H1 (cell line): ENCODE measurements around the gene TMEM225B. TPM values are rescaled to one million over a fixed set of nuclear protein-coding genes. Genes with fewer than 3 reads are reported as not detected.

ENCODE experiments used
- CTCF ChIA-PET: fragments of 300-600 bp; sonication (Branson Sonifier 250); formaldehyde crosslinking; loops from one replicate; lab custom pipeline; 2021; ENCODE audit not compliant: partially characterized antibody; lab: Charles Lee
- POLR2A ChIA-PET: fragments of 300-600 bp; sonication (Branson Sonifier 250); formaldehyde crosslinking; loops from one replicate; lab custom pipeline; 2021; ENCODE audit warnings: inconsistent platforms; ENCODE audit not compliant: partially characterized antibody; lab: Charles Lee
- DNase-seq, 2 experiments: peaks; one replicate each; pipeline versions ENCODE4 v3.0.0 to v3.0.0-alpha.2; 2010 to 2022; ENCODE audit warnings: low spot score in 2 of 2, low read depth in 1 of 2, mixed read lengths in 1 of 2
- FAIRE-seq: peaks from 2 replicates; lab custom pipeline; 2011; peaks lifted over from hg19 to GRCh38; lab: Jason Lieb, UNC
- H2AFZ ChIP-seq: 2 replicates; pipeline ENCODE4 v1.8.1; 2012; ENCODE audit warnings: low read length, inconsistent platforms
- H2AK5ac ChIP-seq: 2 replicates; pipeline ENCODE4 v1.6.1; 2013; ENCODE audit warnings: low read depth, low read length
- H2BK120ac ChIP-seq: replicated peaks from 2 replicates; pipeline ENCODE3; 2013; ENCODE audit warnings: low read depth, low read length, inconsistent platforms
- H2BK12ac ChIP-seq: 2 replicates; pipeline ENCODE4 v1.6.1; 2013; ENCODE audit warnings: low read depth, low read length
- H2BK15ac ChIP-seq: 2 replicates; pipeline ENCODE4 v1.6.1; 2013; ENCODE audit warnings: low read length
- H2BK20ac ChIP-seq: 2 replicates; pipeline ENCODE4 v1.6.1; 2013; ENCODE audit warnings: low read length
- H2BK5ac ChIP-seq: 2 replicates; pipeline ENCODE4 v1.6.1; 2013; ENCODE audit warnings: low read depth, low read length
- H3K14ac ChIP-seq: 2 replicates; pipeline ENCODE4 v1.6.1; 2013; ENCODE audit warnings: inconsistent platforms; ENCODE audit not compliant: insufficient read length
- H3K18ac ChIP-seq: 2 replicates; pipeline ENCODE4 v1.6.1; 2013; ENCODE audit warnings: low read length; ENCODE audit errors: extremely low read depth
- H3K23ac ChIP-seq: 2 replicates; pipeline ENCODE4 v1.6.1; 2013; ENCODE audit warnings: inconsistent platforms; ENCODE audit not compliant: insufficient read length
- H3K23me2 ChIP-seq: 2 replicates; pipeline ENCODE4 v1.6.1; 2013; ENCODE audit warnings: low read depth, low read length
- H3K27ac ChIP-seq: 2 replicates; pipeline ENCODE4 v1.6.1; 2011; ENCODE audit warnings: low read depth, low read length, inconsistent platforms
- H3K27me3 ChIP-seq, 4 experiments: replicated peaks in 1 of 4; 1 replicate in 1 of 4; 2 replicates in 3 of 4; pipeline versions ENCODE4 v1.6.1 to v1.8.1; 2011 to 2013; ENCODE audit warnings: low read length in 3 of 4, mild to moderate bottlenecking in 3 of 4, inconsistent platforms in 2 of 4, mixed read lengths in 2 of 4, moderate library complexity in 1 of 4; ENCODE audit not compliant: control insufficient read depth in 3 of 4, insufficient read depth in 3 of 4; ENCODE audit errors: extremely low read depth in 1 of 4
- H3K36me3 ChIP-seq, 4 experiments: 2 replicates each; pipeline versions ENCODE4 v1.6.1 to v1.8.1; 2011 to 2013; ENCODE audit warnings: mild to moderate bottlenecking in 4 of 4, low read length in 3 of 4, moderate library complexity in 2 of 4, control low read depth in 1 of 4, inconsistent platforms in 1 of 4; ENCODE audit not compliant: insufficient read depth in 4 of 4, control insufficient read depth in 2 of 4
- H3K4ac ChIP-seq: replicated peaks from 2 replicates; pipeline ENCODE3; 2013; ENCODE audit warnings: low read length, low read depth, mixed read lengths, inconsistent platforms; ENCODE audit not compliant: insufficient read length
- H3K4me1 ChIP-seq, 4 experiments: replicated peaks in 1 of 4; 1 replicate in 1 of 4; 2 replicates in 3 of 4; pipeline versions ENCODE4 v1.6.1 to v1.8.1; 2011 to 2013; ENCODE audit warnings: low read length in 3 of 4, inconsistent platforms in 2 of 4, mixed read lengths in 1 of 4; ENCODE audit not compliant: insufficient read depth in 4 of 4, control insufficient read depth in 3 of 4
- H3K4me2 ChIP-seq, 2 experiments: 2 replicates each; pipeline versions ENCODE4 v1.6.1 to v1.8.1; 2011 to 2013; ENCODE audit warnings: low read depth in 2 of 2, low read length in 2 of 2, control low read depth in 1 of 2, inconsistent platforms in 1 of 2, mild to moderate bottlenecking in 1 of 2; ENCODE audit not compliant: insufficient read depth in 1 of 2
- H3K4me3 ChIP-seq, 4 experiments: fragments of 200-600, 300-600 bp in 1 of 4; sonication (generic), shearing (Covaris generic), sonication (Bioruptor Twin) in 1 of 4; 2 replicates each; pipeline versions ENCODE4 v1.5.1 to v1.8.1; 2011 to 2016; ENCODE audit warnings: low read length in 4 of 4, low read depth in 3 of 4, control low read depth in 2 of 4, inconsistent platforms in 2 of 4, mild to moderate bottlenecking in 2 of 4, mixed read lengths in 1 of 4, moderate library complexity in 1 of 4; ENCODE audit not compliant: insufficient read depth in 2 of 4; ENCODE audit errors: extremely low read depth in 1 of 4
- H3K56ac ChIP-seq: replicated peaks from 2 replicates; pipeline ENCODE3; 2013; ENCODE audit warnings: low read depth, mild to moderate bottlenecking, mixed read lengths, low read length, inconsistent platforms; ENCODE audit not compliant: insufficient read length
- H3K79me1 ChIP-seq: 2 replicates; pipeline ENCODE4 v1.6.1; 2013; ENCODE audit warnings: low read depth, low read length, control low read depth
- H3K79me2 ChIP-seq, 2 experiments: 2 replicates each; pipeline versions ENCODE4 v1.6.1 to v1.8.1; 2012 to 2013; ENCODE audit warnings: low read length in 2 of 2, mild to moderate bottlenecking in 2 of 2, inconsistent platforms in 1 of 2; ENCODE audit not compliant: insufficient read depth in 2 of 2, control insufficient read depth in 1 of 2
- H3K9ac ChIP-seq, 4 experiments: replicated peaks in 1 of 4; 1 replicate in 1 of 4; 2 replicates in 3 of 4; pipeline versions ENCODE4 v1.6.1 to v1.8.1; 2011 to 2013; ENCODE audit warnings: low read depth in 3 of 4, low read length in 3 of 4, control low read depth in 2 of 4, mild to moderate bottlenecking in 2 of 4, moderate library complexity in 2 of 4, inconsistent platforms in 1 of 4; ENCODE audit errors: extremely low read depth in 1 of 4
- H3K9me3 ChIP-seq, 2 experiments: 2 replicates each; pipeline versions ENCODE4 v1.6.1 to v1.8.1; 2012 to 2013; ENCODE audit warnings: mild to moderate bottlenecking in 2 of 2, moderate library complexity in 2 of 2, control low read depth in 1 of 2, inconsistent platforms in 1 of 2, low read depth in 1 of 2, low read length in 1 of 2, mixed read lengths in 1 of 2; ENCODE audit not compliant: insufficient read depth in 2 of 2
- H4K20me1 ChIP-seq, 2 experiments: replicated peaks in 1 of 2; 2 replicates each; pipeline versions ENCODE3 to v1.8.1; 2011 to 2013; ENCODE audit warnings: inconsistent platforms in 2 of 2, low read length in 2 of 2, mild to moderate bottlenecking in 1 of 2; ENCODE audit not compliant: insufficient read depth in 2 of 2, control insufficient read depth in 1 of 2
- H4K5ac ChIP-seq: 2 replicates; pipeline ENCODE4 v1.6.1; 2013; ENCODE audit warnings: low read length, low read depth, mixed read lengths, inconsistent platforms; ENCODE audit not compliant: insufficient read length
- H4K8ac ChIP-seq: 2 replicates; pipeline ENCODE4 v1.8.0; 2013; ENCODE audit warnings: mild to moderate bottlenecking, moderate library complexity, low read length, inconsistent platforms; ENCODE audit not compliant: insufficient read depth; ENCODE audit errors: extremely low read depth
- H4K91ac ChIP-seq: replicated peaks from 2 replicates; pipeline ENCODE3; 2013; ENCODE audit warnings: low read length, mixed read lengths, inconsistent platforms; ENCODE audit not compliant: insufficient read length
- ATF3 ChIP-seq: IDR thresholded peaks from 2 replicates; pipeline ENCODE4 v1.6.1; 2011; ENCODE audit warnings: low read depth, mild to moderate bottlenecking, low read length; ENCODE audit not compliant: insufficient read depth
- BCL11A ChIP-seq, 2 experiments: IDR thresholded peaks; one replicate each; pipeline ENCODE4 v1.6.1; 2011; ENCODE audit warnings: low read depth in 2 of 2, low read length in 2 of 2, mild to moderate bottlenecking in 2 of 2
- CEBPB ChIP-seq: IDR thresholded peaks from 2 replicates; pipeline ENCODE4 v1.6.1; 2012; ENCODE audit warnings: low read depth, low read length
- CREB1 ChIP-seq: IDR thresholded peaks from 2 replicates; pipeline ENCODE4 v1.6.1; 2012; ENCODE audit warnings: inconsistent platforms
- EGR1 ChIP-seq: IDR thresholded peaks from 2 replicates; pipeline ENCODE4 v1.6.1; 2011; ENCODE audit warnings: low read depth, low read length, borderline replicate concordance
- GABPA ChIP-seq: IDR thresholded peaks from 2 replicates; pipeline ENCODE4 v1.6.1; 2011; ENCODE audit warnings: mild to moderate bottlenecking, low read length, moderate library complexity, borderline replicate concordance; ENCODE audit not compliant: insufficient read depth
- JUND ChIP-seq: IDR thresholded peaks from 2 replicates; pipeline ENCODE4 v1.6.1; 2011; ENCODE audit warnings: mild to moderate bottlenecking, improper control_type of control experiment, low read length
- MAFK ChIP-seq: IDR thresholded peaks from 2 replicates; pipeline ENCODE4 v1.6.1; 2012; ENCODE audit warnings: low read depth, mild to moderate bottlenecking, improper control_type of control experiment, low read length
- RBBP5 ChIP-seq: IDR thresholded peaks from 2 replicates; pipeline ENCODE4 v1.7.1; 2012; ENCODE audit warnings: low read depth, mild to moderate bottlenecking, inconsistent platforms, low read length, moderate library complexity, borderline replicate concordance
- SIN3A ChIP-seq, 2 experiments: IDR thresholded peaks in 1 of 2; conservative IDR thresholded peaks in 1 of 2; 2 replicates each; pipeline ENCODE4 v1.6.1; 2011 to 2012; ENCODE audit warnings: low read length in 2 of 2, improper control_type of control experiment in 1 of 2, low read depth in 1 of 2, mild to moderate bottlenecking in 1 of 2
- SIRT6 ChIP-seq: IDR thresholded peaks from one replicate; pipeline ENCODE4 v1.7.1; 2012; ENCODE audit warnings: low read length, inconsistent platforms
- SRF ChIP-seq: IDR thresholded peaks from 2 replicates; pipeline ENCODE4 v1.6.1; 2011; ENCODE audit warnings: mild to moderate bottlenecking, low read depth, low read length, moderate library complexity
- TBP ChIP-seq: IDR thresholded peaks from 2 replicates; pipeline ENCODE4 v1.6.1; 2011; ENCODE audit warnings: low read depth, low read length, improper control_type of control experiment
- TEAD4 ChIP-seq: IDR thresholded peaks from 2 replicates; pipeline ENCODE4 v1.6.1; 2012; ENCODE audit warnings: low read depth, low read length, inconsistent platforms, mixed read lengths
- YY1 ChIP-seq: IDR thresholded peaks from 2 replicates; pipeline ENCODE4 v1.6.1; 2011; ENCODE audit warnings: low read depth, mild to moderate bottlenecking, low read length
- WGBS, 2 experiments: shearing (Covaris generic) in 1 of 2; methylation state at CpG; one replicate each; pipeline versions ENCODE4 v1.1.6 to v1.1.7; 2013 to 2015; ENCODE audit warnings: low lambda C conversion rate in 2 of 2, mixed read lengths in 2 of 2, inconsistent platforms in 1 of 2, low coverage in 1 of 2, missing lambda C conversion rate in 1 of 2; ENCODE audit not compliant: insufficient replicate concordance in 2 of 2, insufficient coverage in 1 of 2, insufficient read length in 1 of 2; ENCODE audit errors: extremely low coverage in 1 of 2, missing lambda C conversion rate in 1 of 2; 5-methylcytosine and 5-hydroxymethylcytosine counted together
- polyA plus RNA-seq, 7 experiments: library from polyadenylated mRNA; depleted of rRNA in 3 of 7; stranded (reverse) in 5 of 7; unstranded in 2 of 7; fragments of >200 nt in 5 of 7; fragments of 200-250 nt in 2 of 7; gene quantifications; 1 replicate in 5 of 7; 2 replicates in 1 of 7; 4 replicates in 1 of 7; pipeline versions ENCODE4 v1.2.1 to v1.2.3, GENCODE V29; 2011 to 2013; ENCODE audit warnings: missing spikeins in 2 of 7, mixed read lengths in 2 of 7
- total RNA-seq: library from RNA; stranded (reverse); fragmentation: NEBNext Ultra II Directional; extraction: Animal tissue kit (Norgen Biotek cat#: 25700); gene quantifications from 2 replicates; pipeline ENCODE4 v1.2.1, GENCODE V29; 2021

Gene TMEM225B
- total and polyA plus RNA-seq, 2 of the 8 experiments (the other 6 are each of a cell fraction or from before 2014, with no cell fraction given) = 0.68 TPM; not detected in 1

DNA sequence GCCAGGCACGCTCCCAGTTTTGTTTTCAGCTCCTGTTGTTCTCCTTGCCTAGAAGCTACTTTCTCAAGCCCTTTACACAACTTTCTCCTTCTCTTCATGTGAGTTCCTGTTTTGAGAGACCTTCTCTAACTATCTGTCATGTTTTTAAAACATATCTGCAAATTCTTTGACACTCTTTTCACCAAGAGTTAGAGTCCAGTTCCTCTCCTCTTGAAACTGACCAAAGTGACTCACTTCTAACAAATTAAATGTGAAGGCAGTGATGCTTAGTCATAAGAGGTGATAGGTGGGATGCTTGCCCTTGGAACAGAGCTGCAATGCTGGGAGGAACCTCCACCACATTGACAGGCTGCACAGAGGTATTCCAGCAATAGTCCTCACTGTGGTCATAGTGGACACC, 44.0 kb downstream of the TMEM225B start:
- Histone ChIP-seq H3K23me2 (no peaks in the 10 kb centered on the region), H2AK5ac (no peak overlapping the region), H4K5ac (no peak overlapping the region), H2BK5ac (no peak overlapping the region), H4K8ac (no peak overlapping the region), H4K91ac (no peak overlapping the region), H4K20me1 (no peaks in the 10 kb centered on the region), H3K4me3 (no peak overlapping the region), H3K4me2 (no peak overlapping the region), H2BK20ac (no peak overlapping the region), H2BK120ac (no peak overlapping the region), H3K9me3 (no peaks in the 10 kb centered on the region), H3K27me3 (no peaks in the 10 kb centered on the region), H3K4me1 (peaks cover 3 to 11% (median 9%) of the 10 kb centered on the region in 4 experiments), H3K4ac (no peak overlapping the region), H3K56ac (no peak overlapping the region), H3K27ac (no peak overlapping the region), H2BK12ac (no peak overlapping the region), H3K23ac (no peak overlapping the region), H3K79me2 (no peaks in the 10 kb centered on the region), H2AFZ (no peak overlapping the region), H3K36me3 (0 out of 8 replicates have a peak, but pooled peaks cover 0 to 3% (median 0%) of the 10 kb centered on the region in 4 experiments), H3K14ac (no peak overlapping the region), H3K18ac (no peak overlapping the region), H3K9ac (no peak overlapping the region), H3K79me1 (no peaks in the 10 kb centered on the region; the same call in 1 of the 2 replicates), H2BK15ac (no peak overlapping the region)
- DNase-seq (no peak), FAIRE-seq (no peak)
- 92% methylated on average over 1 of the region's 1 CpG; no CpG with 5 or more reads in 1 of the 2 experiments for WGBS, 2 experiments
- ChIA-PET POLR2A (interaction anchor here (1.0 to 1.6 kb wide), 3 partner anchors 10 to 61 kb away, joined by 3 to 5 read pairs (median 4); partner anchors contain the start of gene ZSCAN25), CTCF (interaction anchor here (1.6 to 2.7 kb wide), 2 partner anchors 11 to 272 kb away, joined by 5 to 9 read pairs; no protein-coding TSS in a partner anchor)
- TF ChIP-seq YY1 (no peak), JUND (no peak), CEBPB (no peak), MAFK (no peak), EGR1 (no peak), ATF3 (no peak), SIRT6 (no peak), SRF (no peak), GABPA (no peak), SIN3A (conservative IDR thresholded peaks at IDR 0.05 in 1 of 2, IDR thresholded peaks at IDR 0.05 in 1 of 2; ENCODE audit: low read depth in 1 of 2, low read length in 2 of 2) (no peak), TBP (no peak), RBBP5 (no peak), CREB1 (no peak), TEAD4 (no peak), BCL11A (IDR thresholded peaks at IDR 0.05; ENCODE audit: low read depth in 2 of 2, low read length in 2 of 2) (no peak)
